Measurements from ENCODE around the gene CTNNA3. TPM values are rescaled to one million over a fixed set of nuclear protein-coding genes. Genes with fewer than 3 reads are reported as not detected.
"Not testable (repeated sequence)": the region's sequence is repeated elsewhere in the genome, so short reads cannot be mapped to it uniquely, and the experiment has no call there.

Gene CTNNA3
- total and polyA plus RNA-seq, 7 donors = 0.85 to 66.2 (median 28.1) TPM

GRCh38 chr10:67402620-67403019, 293.4 kb downstream of the CTNNA3 start:
- H3K27ac ChIP-seq = no peak overlapping the region
- no peaks in the 10 kb centered on the region for H3K36me3 ChIP-seq (ENCODE audit: insufficient read depth in 1 of 2, low read depth in 1 of 2)
- WGBS, 3 donors = 90 to 100% (median 92%) methylated on average over 3 of the region's 3 CpGs
- H3K27me3 ChIP-seq (ENCODE audit: insufficient read depth in 3 of 3, low read length in 2 of 3) = no peaks in the 10 kb centered on the region
- H3K4me3 ChIP-seq = no peak overlapping the region
- TF ChIP-seq CTCF (IDR thresholded peaks at IDR 0.05) = no peak
- no peaks in the 10 kb centered on the region for H3K4me1 ChIP-seq
- H3K9me3 ChIP-seq = no peaks in the 10 kb centered on the region
- DNase-seq (no peak), ATAC-seq (no peak)
- intact Hi-C loops (cut with DNase I) = no loop called here

DNA sequence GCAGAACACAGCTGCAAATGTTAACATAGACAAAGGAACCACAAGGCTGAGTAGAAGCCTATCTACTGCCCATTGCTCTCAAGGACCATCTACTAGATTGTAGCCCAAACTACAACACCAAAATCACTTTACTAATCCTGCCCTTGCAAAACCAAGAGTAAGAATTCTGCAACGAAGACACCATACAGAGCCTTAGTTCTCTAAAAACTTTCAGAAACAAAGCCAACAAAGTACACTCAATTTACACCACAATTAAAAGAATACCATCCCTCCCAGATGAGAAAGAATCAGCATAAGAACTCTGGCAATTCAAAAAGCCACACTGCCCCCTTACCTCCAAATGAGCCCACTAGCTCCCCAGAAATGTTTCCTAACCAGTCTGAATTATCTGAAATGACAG, 294.3 kb downstream of the CTNNA3 start:
- no peak for DNase-seq
- no peak overlapping the region for H3K4me3 ChIP-seq
- no peak for TF ChIP-seq CTCF (IDR thresholded peaks at IDR 0.05)
- H3K36me3 ChIP-seq (ENCODE audit: insufficient read depth in 1 of 2, low read depth in 1 of 2) = no peaks in the 10 kb centered on the region
- 28 to 39% (median 29%) methylated on average over 1 of the region's 1 CpG for WGBS, 3 donors
- intact Hi-C loops (cut with DNase I) = no loop called here
- H3K9me3 ChIP-seq = no peaks in the 10 kb centered on the region
- H3K27me3 ChIP-seq (ENCODE audit: insufficient read depth in 3 of 3, low read length in 2 of 3) = no peaks in the 10 kb centered on the region
- ATAC-seq = no peak
- H3K27ac ChIP-seq = no peak overlapping the region
- no peaks in the 10 kb centered on the region for H3K4me1 ChIP-seq

DNA sequence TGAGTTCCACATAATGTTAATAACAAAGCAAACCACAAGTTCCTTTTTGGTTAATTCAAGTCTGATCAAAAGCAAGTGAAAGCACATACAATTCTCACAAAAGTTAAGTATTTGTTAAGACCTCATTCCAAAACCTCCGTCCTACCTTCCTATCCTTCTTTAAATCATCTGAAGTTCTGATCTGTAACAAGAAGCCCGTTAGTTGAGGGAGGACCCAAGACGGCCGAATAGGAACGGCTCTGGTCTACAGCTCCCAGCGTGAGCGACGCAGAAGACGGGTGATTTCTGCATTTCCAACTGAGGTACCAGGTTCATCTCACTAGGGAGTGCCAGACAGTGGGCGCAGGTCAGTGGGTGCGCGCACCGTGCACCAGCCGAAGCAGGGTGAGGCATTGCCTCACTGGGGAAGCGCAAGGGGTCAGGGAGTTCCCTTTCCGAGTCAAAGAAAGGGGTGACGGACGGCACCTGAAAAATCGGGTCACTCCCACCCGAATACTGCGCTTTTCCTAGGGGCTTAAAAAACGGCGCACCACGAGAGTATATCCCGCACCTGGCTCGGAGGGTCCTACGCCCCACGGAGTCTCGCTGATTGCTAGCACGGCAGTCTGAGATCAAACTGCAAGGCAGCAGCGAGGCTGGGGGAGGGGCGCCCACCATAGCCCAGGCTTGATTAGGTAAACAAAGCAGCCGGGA, 309.0 kb downstream of the CTNNA3 start:
- DNase-seq; H3K4me1 ChIP-seq; ATAC-seq; H3K27me3 ChIP-seq (ENCODE audit: insufficient read depth in 3 of 3, low read length in 2 of 3); H3K36me3 ChIP-seq (ENCODE audit: insufficient read depth in 1 of 2, low read depth in 1 of 2); intact Hi-C loops (cut with DNase I); H3K27ac ChIP-seq; H3K9me3 ChIP-seq: not testable (repeated sequence)
- 27 to 36% (median 30%) methylated on average over 31 to 33 of the region's 33 CpGs for WGBS, 3 donors
- peak overlapping the region; percentile 55 for H3K4me3 ChIP-seq

DNA sequence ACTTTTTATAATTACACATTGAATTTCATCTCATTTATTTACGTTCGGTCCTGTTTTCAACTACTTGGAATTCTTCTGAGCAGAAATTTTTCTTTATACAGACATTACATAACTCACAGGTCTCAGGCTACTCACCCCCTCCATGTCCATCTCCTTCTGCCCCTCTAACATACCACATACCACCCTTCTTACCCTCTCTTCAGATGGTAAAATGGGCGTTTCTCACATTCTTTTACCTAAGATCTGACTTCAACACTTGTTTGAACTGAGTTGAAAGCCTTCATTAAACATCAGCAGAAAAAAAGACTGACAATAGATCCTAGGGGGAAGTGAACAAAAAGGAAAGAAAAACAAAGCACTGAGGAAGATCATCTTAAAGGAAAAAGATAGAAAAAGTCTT, 309.7 kb downstream of the CTNNA3 start:
- TF ChIP-seq CTCF (IDR thresholded peaks at IDR 0.05) = no peak
- intact Hi-C loops (cut with DNase I) = no loop called here
- no peak for ATAC-seq
- Histone ChIP-seq H3K27me3 (ENCODE audit: insufficient read depth in 3 of 3, low read length in 2 of 3) (no peaks in the 10 kb centered on the region), H3K36me3 (ENCODE audit: insufficient read depth in 1 of 2, low read depth in 1 of 2) (no peaks in the 10 kb centered on the region), H3K4me3 (no peak overlapping the region), H3K27ac (no peak overlapping the region), H3K4me1 (peaks cover 8% of the 10 kb centered on the region), H3K9me3 (no peaks in the 10 kb centered on the region)
- DNase-seq = no peak
- 79 to 88% (median 84%) methylated on average over 3 of the region's 3 CpGs for WGBS, 3 donors

DNA sequence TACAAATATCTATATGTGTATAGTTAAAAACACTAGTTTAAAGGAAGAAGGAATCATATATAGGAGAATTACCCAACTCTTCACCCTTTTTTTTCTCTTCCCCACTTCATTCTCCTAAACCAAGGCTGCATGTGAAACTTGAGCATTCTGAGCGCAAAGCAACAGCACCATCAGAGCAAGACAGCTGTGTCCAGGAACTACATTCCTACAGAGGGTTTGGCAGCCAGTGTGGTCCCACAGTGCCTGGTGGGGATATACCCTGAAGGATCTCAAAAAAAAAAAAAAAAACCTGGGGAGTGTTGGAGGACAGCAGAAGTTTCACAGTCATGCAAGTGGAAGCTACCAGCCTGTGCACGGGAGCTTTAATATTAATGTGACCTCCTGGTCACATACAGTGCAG, 310.4 kb downstream of the CTNNA3 start:
- Histone ChIP-seq H3K27ac (no peak overlapping the region), H3K4me1 (peaks cover 8% of the 10 kb centered on the region), H3K36me3 (ENCODE audit: insufficient read depth in 1 of 2, low read depth in 1 of 2) (no peaks in the 10 kb centered on the region), H3K9me3 (no peaks in the 10 kb centered on the region), H3K4me3 (no peak overlapping the region), H3K27me3 (ENCODE audit: insufficient read depth in 3 of 3, low read length in 2 of 3) (no peaks in the 10 kb centered on the region)
- WGBS, 3 donors = 44 to 72% (median 50%) methylated on average over 2 of the region's 2 CpGs
- DNase-seq = no peak
- intact Hi-C loops (cut with DNase I) = no loop called here
- no peak for TF ChIP-seq CTCF (IDR thresholded peaks at IDR 0.05)
- ATAC-seq = peak in 1 of 4 donors; percentile 28

Data from psoas muscle (tissue), 8 donors.